ENCODE measurements around the gene DHRS7B.
"Not testable (repeated sequence)": the region's sequence is repeated elsewhere in the genome, so short reads cannot be mapped to it uniquely, and the experiment has no call there.

The DHRS7B gene

GRCh38 chr17:21108651-21109050 is 18.1 kb upstream of the DHRS7B start:
- DNase-seq: no peak

GRCh38 chr17:21113049-21113690 is 13.6 kb upstream of the DHRS7B start:
- DNase-seq: no peak

- DNase-seq: no peak
Observed at GRCh38 chr17:21113716-21114115, 13.0 kb upstream of the DHRS7B start.

GRCh38 chr17:21114791-21115190 is 12.0 kb upstream of the DHRS7B start:
- DNase-seq: not testable (repeated sequence)

GRCh38 chr17:21119247-21119918 is 7.4 kb upstream of the DHRS7B start:
- peak; percentile 56 for DNase-seq

- no peak for DNase-seq
Observed at GRCh38 chr17:21119919-21120249, 6.9 kb upstream of the DHRS7B start.

GRCh38 chr17:21124086-21124485 is 2.7 kb upstream of the DHRS7B start:
- DNase-seq: no peak

- not testable (repeated sequence) for DNase-seq
Observed at GRCh38 chr17:21124517-21124916, 2.2 kb upstream of the DHRS7B start.

- no peak for DNase-seq
Observed at GRCh38 chr17:21125862-21126261, 902 bp upstream of the DHRS7B start.

- no peak for DNase-seq
Observed at GRCh38 chr17:21127509-21128077, 829 bp downstream of the DHRS7B start.

GRCh38 chr17:21129023-21129681 is 2.4 kb downstream of the DHRS7B start:
- no peak for DNase-seq

- no peak for DNase-seq
Observed at GRCh38 chr17:21131137-21131536, 4.4 kb downstream of the DHRS7B start.

GRCh38 chr17:21132428-21132827 is 5.7 kb downstream of the DHRS7B start:
- no peak for DNase-seq

- DNase-seq: no peak
Observed at GRCh38 chr17:21134559-21134958, 7.8 kb downstream of the DHRS7B start.

GRCh38 chr17:21140911-21141310 is 14.1 kb downstream of the DHRS7B start:
- DNase-seq: no peak

GRCh38 chr17:21141331-21141730 is 14.6 kb downstream of the DHRS7B start:
- DNase-seq: no peak

- not testable (repeated sequence) for DNase-seq
Observed at GRCh38 chr17:21142065-21142464, 15.3 kb downstream of the DHRS7B start.

GRCh38 chr17:21143695-21144094 is 16.9 kb downstream of the DHRS7B start:
- no peak for DNase-seq

GRCh38 chr17:21144299-21144698 is 17.5 kb downstream of the DHRS7B start:
- DNase-seq: not testable (repeated sequence)

- DNase-seq: no peak
Observed at GRCh38 chr17:21146362-21147015, 19.7 kb downstream of the DHRS7B start.

- DNase-seq: no peak
Observed at GRCh38 chr17:21149621-21150020, 22.9 kb downstream of the DHRS7B start.

- DNase-seq: no peak
Observed at GRCh38 chr17:21152731-21153130, 26.0 kb downstream of the DHRS7B start.

- DNase-seq: no peak
Observed at GRCh38 chr17:21157586-21158370, 31.0 kb downstream of the DHRS7B start.
